ENCODE measurements around the gene CTSH. TPM values are rescaled to one million over a fixed set of nuclear protein-coding genes. Genes with fewer than 3 reads are reported as not detected.
A peak's percentile ranks its signal among the peaks of the same experiment; 100 is the strongest.

CTSH gene
- total RNA-seq, 1 experiment from 2014 or later = 20.4 TPM

GRCh38 chr15:78872972-78873792 lies 71.7 kb downstream of the CTSH start (continued):
- no peak for TF ChIP-seq MLX (CRISPR knock-in tag; IDR thresholded peaks at IDR 0.05)
- TF ChIP-seq RORB (CRISPR knock-in tag; IDR thresholded peaks at IDR 0.05) = 0 out of 2 replicates have a peak, but pooled peaks have one; percentile 9
- TF ChIP-seq ATF2 (CRISPR knock-in tag; IDR thresholded peaks at IDR 0.05; ENCODE audit: borderline replicate concordance, low read depth) = no peak
- no peak for TF ChIP-seq ZBTB43 (CRISPR knock-in tag; IDR thresholded peaks at IDR 0.05)
- no peak for TF ChIP-seq GRHL2 (CRISPR knock-in tag; IDR thresholded peaks at IDR 0.05; ENCODE audit: insufficient replicate concordance, severe bottlenecking)
- TF ChIP-seq NFYB (CRISPR knock-in tag; conservative IDR thresholded peaks at IDR 0.05; ENCODE audit: low read depth) = no peak
- TF ChIP-seq ZNF219 (CRISPR knock-in tag; IDR thresholded peaks at IDR 0.05; ENCODE audit: borderline replicate concordance) = 0 out of 2 replicates have a peak, but pooled peaks have one; percentile 47
- no peak; the same call in none of the 2 replicates for TF ChIP-seq ZNF671 (CRISPR knock-in tag; IDR thresholded peaks at IDR 0.05)
- TF ChIP-seq KAT7 (CRISPR knock-in tag; IDR thresholded peaks at IDR 0.05; ENCODE audit: borderline replicate concordance) = peak; percentile 75; the same call in 1 of the 2 replicates
- TF ChIP-seq CREM (CRISPR knock-in tag; IDR thresholded peaks at IDR 0.05) = no peak
- 0 out of 2 replicates have a peak, but pooled peaks have one; percentile 32 for TF ChIP-seq ZNF512 (CRISPR knock-in tag; IDR thresholded peaks at IDR 0.05; ENCODE audit: borderline replicate concordance)
- TF ChIP-seq E2F4 (CRISPR knock-in tag; IDR thresholded peaks at IDR 0.05; ENCODE audit: borderline replicate concordance, low read depth) = peak; percentile 80; the same call in 1 of the 2 replicates
- TF ChIP-seq TEAD4 (CRISPR knock-in tag; IDR thresholded peaks at IDR 0.05) = no peak; the same call in 1 of the 2 replicates
- peak; percentile 16; the same call in 1 of the 2 replicates for TF ChIP-seq E2F5 (CRISPR knock-in tag; IDR thresholded peaks at IDR 0.05)
- no peak for TF ChIP-seq CTCF (IDR thresholded peaks at IDR 0.05)
- no peak for TF ChIP-seq PREB (CRISPR knock-in tag; IDR thresholded peaks at IDR 0.05; ENCODE audit: borderline replicate concordance)
- TF ChIP-seq ARID4B (CRISPR knock-in tag; IDR thresholded peaks at IDR 0.05; ENCODE audit: borderline replicate concordance) = 0 out of 2 replicates have a peak, but pooled peaks have one; percentile 22
